Karpas-422 (cell line): ENCODE results near the gene AREL1. TPM values are rescaled to one million over a fixed set of nuclear protein-coding genes. Genes with fewer than 3 reads are reported as not detected.

Experiments
- DNase-seq: peaks from one replicate; pipeline ENCODE4 v3.0.0-alpha.2; 2015
- H2AFZ ChIP-seq: fragments of 200-600 bp; sonication (generic); 2 replicates; pipeline ENCODE4 v1.6.1; 2014; ENCODE audit warnings: antibody characterized with exemption, low read length, mixed read lengths
- H3K27ac ChIP-seq: fragments of 200-600 bp; sonication (generic); 2 replicates; pipeline ENCODE4 v1.5.1; 2014; ENCODE audit warnings: mild to moderate bottlenecking, low read length, moderate library complexity
- H3K27me3 ChIP-seq: fragments of 200-600 bp; sonication (generic); 2 replicates; pipeline ENCODE4 v1.6.1; 2014; ENCODE audit warnings: low read length, mixed read lengths
- H3K36me3 ChIP-seq: fragments of 200-600 bp; sonication (generic); 2 replicates; pipeline ENCODE4 v1.6.1; 2014; ENCODE audit warnings: low read length, mixed read lengths; ENCODE audit not compliant: insufficient read depth
- H3K4me1 ChIP-seq: fragments of 200-600 bp; sonication (generic); 2 replicates; pipeline ENCODE4 v1.6.1; 2014; ENCODE audit warnings: mild to moderate bottlenecking, low read length, mixed read lengths
- H3K4me2 ChIP-seq: fragments of 200-600 bp; sonication (generic); 2 replicates; pipeline ENCODE4 v1.6.1; 2014; ENCODE audit warnings: low read length, low read depth, mild to moderate bottlenecking; ENCODE audit not compliant: poor library complexity, severe bottlenecking
- H3K4me3 ChIP-seq: fragments of 200-600 bp; sonication (generic); 2 replicates; pipeline ENCODE4 v1.5.1; 2014; ENCODE audit warnings: mild to moderate bottlenecking, antibody characterized with exemption, low read length, mixed read lengths
- H3K79me2 ChIP-seq: fragments of 200-600 bp; sonication (generic); 2 replicates; pipeline ENCODE4 v1.6.1; 2014; ENCODE audit warnings: mild to moderate bottlenecking, low read length, mixed read lengths
- H3K9ac ChIP-seq: fragments of 200-600 bp; sonication (generic); 2 replicates; pipeline ENCODE4 v1.6.0; 2014; ENCODE audit warnings: low read length
- H3K9me2 ChIP-seq: fragments of 200-600 bp; sonication (generic), shearing (Covaris generic); replicated peaks from 2 replicates; pipeline ENCODE4 v1.6.0; 2014; ENCODE audit warnings: mild to moderate bottlenecking, low read length, moderate library complexity; ENCODE audit not compliant: insufficient read depth
- H3K9me3 ChIP-seq: fragments of 300-700, 200-600 bp; sonication (generic); 2 replicates; pipeline ENCODE4 v1.6.1; 2014; ENCODE audit warnings: low read length, mixed read lengths
- H4K20me1 ChIP-seq: fragments of 200-600 bp; sonication (generic); 2 replicates; pipeline ENCODE4 v1.6.1; 2014; ENCODE audit warnings: mild to moderate bottlenecking, antibody characterized with exemption, low read length, low read depth; ENCODE audit not compliant: insufficient read depth
- total RNA-seq: library from RNA; depleted of rRNA; stranded (reverse); fragments of >200 nt; shearing (Covaris generic); gene quantifications from 2 replicates; pipeline ENCODE4 v1.2.3, GENCODE V29; 2014; ENCODE audit warnings: low replicate concordance

Gene AREL1
- total RNA-seq, 1 experiment from 2014 or later: 70.9 TPM

GRCh38 chr14:74620923-74621322 lies 92.0 kb downstream of the AREL1 start:
- H3K4me1 ChIP-seq: peaks cover 12% of the 10 kb centered on the region
- no peak overlapping the region for H2AFZ ChIP-seq
- H3K27ac ChIP-seq: no peak overlapping the region
- no peaks in the 10 kb centered on the region for H3K36me3 ChIP-seq
- H3K9ac ChIP-seq: no peak overlapping the region
- no peaks in the 10 kb centered on the region for H3K9me2 ChIP-seq
- no peaks in the 10 kb centered on the region for H4K20me1 ChIP-seq
- DNase-seq: no peak
- no peaks in the 10 kb centered on the region; the same call in 1 of the 2 replicates for H3K27me3 ChIP-seq
- H3K4me2 ChIP-seq: no peak overlapping the region
- H3K79me2 ChIP-seq: no peaks in the 10 kb centered on the region
- no peaks in the 10 kb centered on the region for H3K9me3 ChIP-seq
- H3K4me3 ChIP-seq: no peak overlapping the region

GRCh38 chr14:74620497-74620921 lies 92.4 kb downstream of the AREL1 start:
- H3K9ac ChIP-seq: no peak overlapping the region
- peaks cover 12% of the 10 kb centered on the region for H3K4me1 ChIP-seq
- H3K36me3 ChIP-seq: no peaks in the 10 kb centered on the region
- H3K27me3 ChIP-seq: no peaks in the 10 kb centered on the region; the same call in 1 of the 2 replicates
- H3K4me3 ChIP-seq: no peak overlapping the region
- no peaks in the 10 kb centered on the region for H3K9me3 ChIP-seq
- no peak overlapping the region for H3K4me2 ChIP-seq
- H3K79me2 ChIP-seq: no peaks in the 10 kb centered on the region
- H3K9me2 ChIP-seq: no peaks in the 10 kb centered on the region
- no peak overlapping the region for H2AFZ ChIP-seq
- no peak for DNase-seq
- no peak overlapping the region for H3K27ac ChIP-seq
- H4K20me1 ChIP-seq: no peaks in the 10 kb centered on the region

- H3K36me3 ChIP-seq: no peaks in the 10 kb centered on the region
- H4K20me1 ChIP-seq: no peaks in the 10 kb centered on the region
- DNase-seq: no peak
- no peaks in the 10 kb centered on the region; the same call in 1 of the 2 replicates for H3K27me3 ChIP-seq
- H3K9me2 ChIP-seq: no peaks in the 10 kb centered on the region
- H3K79me2 ChIP-seq: no peaks in the 10 kb centered on the region
- no peaks in the 10 kb centered on the region for H3K9me3 ChIP-seq
- no peak overlapping the region for H3K4me3 ChIP-seq
- H2AFZ ChIP-seq: no peak overlapping the region
- peaks cover 18% of the 10 kb centered on the region for H3K4me1 ChIP-seq
- H3K9ac ChIP-seq: no peak overlapping the region
- H3K4me2 ChIP-seq: no peak overlapping the region
- no peak overlapping the region for H3K27ac ChIP-seq
These were observed 93.2 kb downstream of the AREL1 start for GRCh38 chr14:74619672-74620131.

GRCh38 chr14:74618078-74618952 lies 94.6 kb downstream of the AREL1 start:
- no peaks in the 10 kb centered on the region for H4K20me1 ChIP-seq
- H3K27me3 ChIP-seq: no peaks in the 10 kb centered on the region; the same call in 1 of the 2 replicates
- H3K79me2 ChIP-seq: no peaks in the 10 kb centered on the region
- DNase-seq: peak; percentile 91
- H3K36me3 ChIP-seq: no peaks in the 10 kb centered on the region
- H3K4me1 ChIP-seq: peaks cover 25% of the 10 kb centered on the region
- H3K9ac ChIP-seq: peak overlapping the region; percentile 32
- H3K9me3 ChIP-seq: no peaks in the 10 kb centered on the region
- H3K4me3 ChIP-seq: no peak overlapping the region; the same call in 1 of the 2 replicates
- peak overlapping the region; percentile 54 for H3K4me2 ChIP-seq
- H3K27ac ChIP-seq: no peak overlapping the region
- H2AFZ ChIP-seq: peak overlapping the region; percentile 80
- H3K9me2 ChIP-seq: no peaks in the 10 kb centered on the region

GRCh38 chr14:74616996-74617700 lies 95.7 kb downstream of the AREL1 start:
- no peak overlapping the region for H3K4me2 ChIP-seq
- no peaks in the 10 kb centered on the region; the same call in 1 of the 2 replicates for H3K27me3 ChIP-seq
- H3K9me3 ChIP-seq: no peaks in the 10 kb centered on the region
- no peak overlapping the region for H3K4me3 ChIP-seq
- H3K9ac ChIP-seq: no peak overlapping the region
- H3K79me2 ChIP-seq: no peaks in the 10 kb centered on the region
- H3K9me2 ChIP-seq: no peaks in the 10 kb centered on the region
- no peak for DNase-seq
- H3K36me3 ChIP-seq: no peaks in the 10 kb centered on the region
- no peak overlapping the region for H3K27ac ChIP-seq
- H2AFZ ChIP-seq: no peak overlapping the region
- peaks cover 25% of the 10 kb centered on the region for H3K4me1 ChIP-seq
- no peaks in the 10 kb centered on the region for H4K20me1 ChIP-seq

- H3K9ac ChIP-seq: no peak overlapping the region
- H3K9me2 ChIP-seq: no peaks in the 10 kb centered on the region
- no peak overlapping the region for H2AFZ ChIP-seq
- H3K27ac ChIP-seq: no peak overlapping the region
- H3K4me3 ChIP-seq: no peak overlapping the region
- no peaks in the 10 kb centered on the region for H3K9me3 ChIP-seq
- H3K79me2 ChIP-seq: no peaks in the 10 kb centered on the region
- H3K36me3 ChIP-seq: no peaks in the 10 kb centered on the region
- H4K20me1 ChIP-seq: no peaks in the 10 kb centered on the region
- H3K4me2 ChIP-seq: no peak overlapping the region
- H3K27me3 ChIP-seq: no peaks in the 10 kb centered on the region
- no peak for DNase-seq
- H3K4me1 ChIP-seq: peaks cover 25% of the 10 kb centered on the region
These were observed 96.4 kb downstream of the AREL1 start for GRCh38 chr14:74616507-74616906.

- no peaks in the 10 kb centered on the region for H3K79me2 ChIP-seq
- no peaks in the 10 kb centered on the region for H3K9me3 ChIP-seq
- H4K20me1 ChIP-seq: no peaks in the 10 kb centered on the region
- no peak for DNase-seq
- H3K4me1 ChIP-seq: peaks cover 25% of the 10 kb centered on the region
- no peaks in the 10 kb centered on the region for H3K27me3 ChIP-seq
- no peak overlapping the region for H3K4me2 ChIP-seq
- no peak overlapping the region for H3K9ac ChIP-seq
- H3K27ac ChIP-seq: no peak overlapping the region
- no peak overlapping the region for H3K4me3 ChIP-seq
- no peaks in the 10 kb centered on the region for H3K9me2 ChIP-seq
- no peaks in the 10 kb centered on the region for H3K36me3 ChIP-seq
- H2AFZ ChIP-seq: no peak overlapping the region
These were observed 97.1 kb downstream of the AREL1 start for GRCh38 chr14:74615735-74616134.
